SJCRH30 (cell line): ENCODE data around the gene OR6C6. TPM values are rescaled to one million over a fixed set of nuclear protein-coding genes. Genes with fewer than 3 reads are reported as not detected.

ENCODE experiments used
- total RNA-seq: library from RNA; depleted of rRNA; stranded (reverse); fragments of >200 nt; shearing (Covaris generic); gene quantifications from 2 replicates; pipeline ENCODE4 v1.2.3, GENCODE V29; 2014; rRNA removed

The OR6C6 gene
- total RNA-seq, 1 experiment from 2014 or later, result not detected

Other genes with a start within 250 kb of the OR6C6 start
- not detected in 2 replicates for gene OR9K2, start 170.2 kb downstream of the OR6C6 start, total RNA-seq
- gene OR10A7, start 75.5 kb downstream of the OR6C6 start, total RNA-seq, result not detected in 2 replicates
- gene OR6C74, start 52.0 kb downstream of the OR6C6 start, total RNA-seq, result not detected in 2 replicates
- not detected in 2 replicates for gene OR6C1, start 17.8 kb upstream of the OR6C6 start, total RNA-seq
- not detected in 2 replicates for gene OR6C3, start 34.2 kb upstream of the OR6C6 start, total RNA-seq
- not detected in 2 replicates for gene OR6C75, start 66.4 kb upstream of the OR6C6 start, total RNA-seq
- gene OR6C65, start 104.0 kb upstream of the OR6C6 start, total RNA-seq, result not detected in 2 replicates
- not detected in 2 replicates for gene OR6C76, start 129.7 kb upstream of the OR6C6 start, total RNA-seq
- not detected in 2 replicates for gene OR6C2, start 147.5 kb upstream of the OR6C6 start, total RNA-seq
- not detected in 2 replicates for gene OR6C70, start 173.6 kb upstream of the OR6C6 start, total RNA-seq
- gene OR6C68, start 195.8 kb upstream of the OR6C6 start, total RNA-seq, result not detected in 2 replicates